ENCODE data around the gene ZNF648.

ZNF648 gene

DNA sequence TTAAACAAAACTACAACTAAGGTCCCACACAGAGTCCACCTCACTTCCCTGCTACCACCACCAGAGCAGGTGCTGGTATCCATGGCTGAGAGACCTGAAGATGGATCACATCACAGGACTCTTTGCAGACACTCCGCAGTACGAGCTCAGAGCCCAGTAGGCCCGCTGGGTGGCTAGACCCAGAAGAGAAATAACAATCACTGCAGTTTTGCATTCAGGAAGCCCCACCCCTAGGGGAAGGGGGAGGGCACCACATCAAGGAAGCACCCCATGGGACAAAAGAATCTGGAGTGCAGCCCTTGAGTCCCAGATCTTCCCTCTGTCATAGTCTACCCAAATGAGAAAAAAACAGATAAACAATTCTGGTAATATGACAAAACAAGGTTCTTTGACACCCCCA, 56.9 kb downstream of the ZNF648 start:
- TF ChIP-seq, protein P1, sequence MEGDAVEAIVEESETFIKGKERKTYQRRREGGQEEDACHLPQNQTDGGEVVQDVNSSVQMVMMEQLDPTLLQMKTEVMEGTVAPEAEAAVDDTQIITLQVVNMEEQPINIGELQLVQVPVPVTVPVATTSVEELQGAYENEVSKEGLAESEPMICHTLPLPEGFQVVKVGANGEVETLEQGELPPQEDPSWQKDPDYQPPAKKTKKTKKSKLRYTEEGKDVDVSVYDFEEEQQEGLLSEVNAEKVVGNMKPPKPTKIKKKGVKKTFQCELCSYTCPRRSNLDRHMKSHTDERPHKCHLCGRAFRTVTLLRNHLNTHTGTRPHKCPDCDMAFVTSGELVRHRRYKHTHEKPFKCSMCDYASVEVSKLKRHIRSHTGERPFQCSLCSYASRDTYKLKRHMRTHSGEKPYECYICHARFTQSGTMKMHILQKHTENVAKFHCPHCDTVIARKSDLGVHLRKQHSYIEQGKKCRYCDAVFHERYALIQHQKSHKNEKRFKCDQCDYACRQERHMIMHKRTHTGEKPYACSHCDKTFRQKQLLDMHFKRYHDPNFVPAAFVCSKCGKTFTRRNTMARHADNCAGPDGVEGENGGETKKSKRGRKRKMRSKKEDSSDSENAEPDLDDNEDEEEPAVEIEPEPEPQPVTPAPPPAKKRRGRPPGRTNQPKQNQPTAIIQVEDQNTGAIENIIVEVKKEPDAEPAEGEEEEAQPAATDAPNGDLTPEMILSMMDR (conservative IDR thresholded peaks at IDR 0.05; ENCODE audit: control insufficient read depth, insufficient read depth, low read depth, low read length) = no peak
- DNase-seq (ENCODE audit: low read depth) = no peak
- H3K4me3 ChIP-seq (ENCODE audit: control insufficient read depth, low read depth, low read length) = no peak overlapping the region
